SK-N-SH (cell line): ENCODE results near the gene MAD1L1.

Experiments
- EZH2phosphoT487 ChIP-seq: fragments of 200-600 bp; sonication (generic); IDR thresholded peaks from 2 replicates; pipeline ENCODE4 v1.6.1; 2017; ENCODE audit warnings: low read depth, mixed run types, mild to moderate bottlenecking, antibody characterized with exemption, moderate library complexity, borderline replicate concordance
- GATA2 ChIP-seq: sonication (generic); formaldehyde crosslinking; IDR thresholded peaks from 2 replicates; pipeline ENCODE4 v1.5.0; 2020; ENCODE audit warnings: mild to moderate bottlenecking, missing genetic modification reagents
- NRF1 ChIP-seq: IDR thresholded peaks from 2 replicates; pipeline ENCODE4 v1.6.1; 2012; ENCODE audit warnings: low read depth, mild to moderate bottlenecking, low read length
- POLR2AphosphoS5 ChIP-seq: IDR thresholded peaks from 2 replicates; pipeline ENCODE4 v1.6.1; 2012; ENCODE audit warnings: low read depth, low read length
- RXRA ChIP-seq: IDR thresholded peaks from 2 replicates; pipeline ENCODE4 v1.4.0; 2012; ENCODE audit warnings: low read depth, mild to moderate bottlenecking, borderline replicate concordance
- TF ChIP-seq, protein P1 (sequence below): fragments of 200-600 bp; sonication (generic); IDR thresholded peaks from 2 replicates; pipeline ENCODE4 v1.6.1; 2017; ENCODE audit warnings: antibody characterized with exemption, mild to moderate bottlenecking, moderate library complexity
- TF ChIP-seq, protein P2 (sequence below): IDR thresholded peaks from 2 replicates; pipeline ENCODE4 v1.6.1; 2012; ENCODE audit warnings: mild to moderate bottlenecking, low read depth, low read length, moderate library complexity
- TF ChIP-seq, protein P3 (sequence below): IDR thresholded peaks from 2 replicates; pipeline ENCODE4 v1.4.0; 2012; ENCODE audit warnings: low read depth, borderline replicate concordance
- TF ChIP-seq, protein P4 (sequence below): IDR thresholded peaks from 2 replicates; pipeline ENCODE4 v1.4.0; 2012; ENCODE audit warnings: low read depth
- TF ChIP-seq, protein P5 (sequence below): IDR thresholded peaks from 2 replicates; pipeline ENCODE4; 2012

DNA sequence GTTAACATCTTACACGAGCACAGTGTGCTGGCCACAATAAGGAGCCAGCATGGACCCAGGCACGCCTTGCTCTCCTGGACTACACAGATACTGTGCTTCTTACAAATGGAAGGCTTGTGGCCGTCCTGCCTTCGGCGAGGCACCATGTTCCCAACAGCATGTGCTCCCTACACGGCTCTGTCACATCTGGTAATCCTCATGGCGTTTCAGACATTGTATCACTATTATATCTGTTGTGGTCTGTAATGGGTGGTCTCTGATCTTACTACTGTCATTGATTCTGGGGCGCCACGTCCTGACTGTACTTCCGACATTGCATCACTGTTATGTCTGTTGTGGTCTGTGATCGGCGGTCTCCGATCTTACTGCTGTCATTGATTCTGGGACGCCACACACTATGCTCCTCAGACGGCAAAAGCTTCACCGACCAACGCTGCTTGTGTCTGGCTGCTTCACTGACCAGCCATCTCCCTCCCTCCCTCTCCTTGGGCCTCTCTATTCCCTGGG lies 195.4 kb downstream of the MAD1L1 start:
- TF ChIP-seq, protein P1, sequence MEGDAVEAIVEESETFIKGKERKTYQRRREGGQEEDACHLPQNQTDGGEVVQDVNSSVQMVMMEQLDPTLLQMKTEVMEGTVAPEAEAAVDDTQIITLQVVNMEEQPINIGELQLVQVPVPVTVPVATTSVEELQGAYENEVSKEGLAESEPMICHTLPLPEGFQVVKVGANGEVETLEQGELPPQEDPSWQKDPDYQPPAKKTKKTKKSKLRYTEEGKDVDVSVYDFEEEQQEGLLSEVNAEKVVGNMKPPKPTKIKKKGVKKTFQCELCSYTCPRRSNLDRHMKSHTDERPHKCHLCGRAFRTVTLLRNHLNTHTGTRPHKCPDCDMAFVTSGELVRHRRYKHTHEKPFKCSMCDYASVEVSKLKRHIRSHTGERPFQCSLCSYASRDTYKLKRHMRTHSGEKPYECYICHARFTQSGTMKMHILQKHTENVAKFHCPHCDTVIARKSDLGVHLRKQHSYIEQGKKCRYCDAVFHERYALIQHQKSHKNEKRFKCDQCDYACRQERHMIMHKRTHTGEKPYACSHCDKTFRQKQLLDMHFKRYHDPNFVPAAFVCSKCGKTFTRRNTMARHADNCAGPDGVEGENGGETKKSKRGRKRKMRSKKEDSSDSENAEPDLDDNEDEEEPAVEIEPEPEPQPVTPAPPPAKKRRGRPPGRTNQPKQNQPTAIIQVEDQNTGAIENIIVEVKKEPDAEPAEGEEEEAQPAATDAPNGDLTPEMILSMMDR = no peak
- TF ChIP-seq, protein P2, sequence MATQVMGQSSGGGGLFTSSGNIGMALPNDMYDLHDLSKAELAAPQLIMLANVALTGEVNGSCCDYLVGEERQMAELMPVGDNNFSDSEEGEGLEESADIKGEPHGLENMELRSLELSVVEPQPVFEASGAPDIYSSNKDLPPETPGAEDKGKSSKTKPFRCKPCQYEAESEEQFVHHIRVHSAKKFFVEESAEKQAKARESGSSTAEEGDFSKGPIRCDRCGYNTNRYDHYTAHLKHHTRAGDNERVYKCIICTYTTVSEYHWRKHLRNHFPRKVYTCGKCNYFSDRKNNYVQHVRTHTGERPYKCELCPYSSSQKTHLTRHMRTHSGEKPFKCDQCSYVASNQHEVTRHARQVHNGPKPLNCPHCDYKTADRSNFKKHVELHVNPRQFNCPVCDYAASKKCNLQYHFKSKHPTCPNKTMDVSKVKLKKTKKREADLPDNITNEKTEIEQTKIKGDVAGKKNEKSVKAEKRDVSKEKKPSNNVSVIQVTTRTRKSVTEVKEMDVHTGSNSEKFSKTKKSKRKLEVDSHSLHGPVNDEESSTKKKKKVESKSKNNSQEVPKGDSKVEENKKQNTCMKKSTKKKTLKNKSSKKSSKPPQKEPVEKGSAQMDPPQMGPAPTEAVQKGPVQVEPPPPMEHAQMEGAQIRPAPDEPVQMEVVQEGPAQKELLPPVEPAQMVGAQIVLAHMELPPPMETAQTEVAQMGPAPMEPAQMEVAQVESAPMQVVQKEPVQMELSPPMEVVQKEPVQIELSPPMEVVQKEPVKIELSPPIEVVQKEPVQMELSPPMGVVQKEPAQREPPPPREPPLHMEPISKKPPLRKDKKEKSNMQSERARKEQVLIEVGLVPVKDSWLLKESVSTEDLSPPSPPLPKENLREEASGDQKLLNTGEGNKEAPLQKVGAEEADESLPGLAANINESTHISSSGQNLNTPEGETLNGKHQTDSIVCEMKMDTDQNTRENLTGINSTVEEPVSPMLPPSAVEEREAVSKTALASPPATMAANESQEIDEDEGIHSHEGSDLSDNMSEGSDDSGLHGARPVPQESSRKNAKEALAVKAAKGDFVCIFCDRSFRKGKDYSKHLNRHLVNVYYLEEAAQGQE = no peak
- no peak for TF ChIP-seq RXRA
- TF ChIP-seq POLR2AphosphoS5 = no peak
- TF ChIP-seq, protein P3, sequence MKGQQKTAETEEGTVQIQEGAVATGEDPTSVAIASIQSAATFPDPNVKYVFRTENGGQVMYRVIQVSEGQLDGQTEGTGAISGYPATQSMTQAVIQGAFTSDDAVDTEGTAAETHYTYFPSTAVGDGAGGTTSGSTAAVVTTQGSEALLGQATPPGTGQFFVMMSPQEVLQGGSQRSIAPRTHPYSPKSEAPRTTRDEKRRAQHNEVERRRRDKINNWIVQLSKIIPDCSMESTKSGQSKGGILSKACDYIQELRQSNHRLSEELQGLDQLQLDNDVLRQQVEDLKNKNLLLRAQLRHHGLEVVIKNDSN = no peak
- TF ChIP-seq EZH2phosphoT487 = no peak
- TF ChIP-seq, protein P4, sequence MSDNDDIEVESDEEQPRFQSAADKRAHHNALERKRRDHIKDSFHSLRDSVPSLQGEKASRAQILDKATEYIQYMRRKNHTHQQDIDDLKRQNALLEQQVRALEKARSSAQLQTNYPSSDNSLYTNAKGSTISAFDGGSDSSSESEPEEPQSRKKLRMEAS = no peak
- no peak for TF ChIP-seq NRF1
- TF ChIP-seq, protein P5, sequence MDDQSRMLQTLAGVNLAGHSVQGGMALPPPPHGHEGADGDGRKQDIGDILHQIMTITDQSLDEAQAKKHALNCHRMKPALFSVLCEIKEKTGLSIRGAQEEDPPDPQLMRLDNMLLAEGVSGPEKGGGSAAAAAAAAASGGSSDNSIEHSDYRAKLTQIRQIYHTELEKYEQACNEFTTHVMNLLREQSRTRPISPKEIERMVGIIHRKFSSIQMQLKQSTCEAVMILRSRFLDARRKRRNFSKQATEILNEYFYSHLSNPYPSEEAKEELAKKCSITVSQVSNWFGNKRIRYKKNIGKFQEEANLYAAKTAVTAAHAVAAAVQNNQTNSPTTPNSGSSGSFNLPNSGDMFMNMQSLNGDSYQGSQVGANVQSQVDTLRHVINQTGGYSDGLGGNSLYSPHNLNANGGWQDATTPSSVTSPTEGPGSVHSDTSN = no peak
- TF ChIP-seq GATA2 (CRISPR knock-in tag) = no peak
